Stimulated activated naive CD4-positive, alpha-beta T cell (primary cell): Measurements from ENCODE around the gene ITM2C.

Source experiments
- DNase-seq, 6 experiments: peaks; one replicate each; lab custom pipeline; 2025; lab: John Stamatoyannopoulos, UW

Gene ITM2C

DNA sequence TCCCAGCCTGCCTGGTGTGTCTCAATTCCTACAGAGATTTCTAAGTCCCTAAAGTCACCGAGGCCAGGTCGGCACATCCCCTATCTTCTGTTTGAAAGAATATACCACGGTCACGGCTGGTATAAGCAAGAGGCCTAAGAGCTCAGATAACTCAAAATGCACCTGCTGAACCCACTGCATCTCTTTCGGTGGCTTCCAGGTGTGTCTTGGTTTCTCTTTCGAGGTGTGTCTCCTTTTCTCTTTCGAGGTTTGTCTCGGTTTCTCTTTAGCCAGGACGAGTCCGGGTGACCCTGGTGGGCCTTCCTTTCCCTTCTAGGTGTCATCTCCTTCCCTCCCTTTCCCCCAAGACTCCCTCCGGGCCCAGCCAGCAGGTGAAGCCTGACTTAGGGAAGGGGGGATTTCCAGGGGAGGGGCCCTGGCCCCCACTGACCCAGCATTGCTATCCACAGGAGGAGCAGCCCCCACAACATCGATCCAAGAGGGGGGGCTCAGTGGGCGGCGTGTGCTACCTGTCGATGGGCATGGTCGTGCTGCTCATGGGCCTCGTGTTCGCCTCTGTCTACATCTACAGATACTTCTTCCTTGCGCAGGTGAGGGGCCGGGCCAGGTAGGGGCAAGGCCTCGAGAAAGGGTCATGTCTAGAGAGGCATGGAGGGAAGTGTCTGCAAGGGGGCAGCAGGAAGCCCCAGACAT is 8.4 kb downstream of the ITM2C start:
- DNase-seq = no peak

DNA sequence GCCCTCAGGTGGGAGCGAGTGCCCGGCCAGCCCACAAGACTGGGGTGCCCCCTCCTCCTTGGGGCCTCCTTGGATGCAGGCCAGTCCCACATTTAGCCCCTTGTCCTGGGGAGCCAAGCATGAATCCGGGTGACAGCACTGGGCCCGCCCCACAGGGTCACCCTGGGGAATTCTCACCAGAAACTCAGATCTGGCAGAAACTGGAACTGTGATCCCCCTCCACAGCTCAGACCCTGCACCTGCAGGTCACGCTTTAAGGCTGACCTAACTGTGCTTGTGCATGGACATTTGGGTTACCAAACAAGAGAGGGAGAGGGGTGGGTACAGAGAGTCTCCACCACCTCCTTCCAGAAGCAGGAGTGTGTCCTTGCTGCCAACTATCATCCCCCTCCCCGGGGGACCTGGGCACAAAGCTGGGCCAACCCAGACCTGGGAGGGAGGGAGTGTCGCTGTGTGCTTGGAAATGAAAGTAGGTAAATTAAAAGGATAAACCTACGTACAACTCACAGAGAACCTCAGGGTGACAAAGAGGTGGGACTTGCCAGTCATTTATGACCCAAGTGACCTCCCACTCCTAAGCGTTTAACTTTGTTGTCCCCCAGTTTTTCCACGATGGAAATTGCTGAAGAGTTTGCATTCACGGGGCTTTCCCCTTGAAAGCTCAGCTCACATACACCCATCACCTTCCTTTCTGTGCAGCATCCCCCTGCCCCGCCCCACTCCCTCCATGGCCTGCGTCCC is 9.1 kb downstream of the ITM2C start:
- DNase-seq = no peak

DNA sequence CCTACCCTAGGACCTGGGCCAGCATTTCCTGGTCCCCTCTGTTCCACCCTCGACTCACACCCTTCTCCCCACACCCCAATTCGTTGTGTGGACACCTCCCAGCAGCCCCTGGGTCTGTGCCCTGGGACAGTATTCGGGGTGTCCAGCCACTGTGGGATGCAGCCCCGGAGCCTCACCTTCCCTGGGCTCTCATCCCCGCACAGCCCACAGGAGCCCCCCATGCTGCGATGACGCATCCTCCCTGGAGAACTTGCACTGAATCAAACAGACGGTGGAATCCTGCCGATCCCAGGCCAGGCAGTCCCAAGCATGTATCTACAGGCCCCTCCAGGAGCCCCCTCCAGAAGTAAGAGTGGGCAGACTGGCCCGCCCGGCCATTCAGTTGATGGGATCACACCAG is 9.7 kb downstream of the ITM2C start:
- DNase-seq = no peak

DNA sequence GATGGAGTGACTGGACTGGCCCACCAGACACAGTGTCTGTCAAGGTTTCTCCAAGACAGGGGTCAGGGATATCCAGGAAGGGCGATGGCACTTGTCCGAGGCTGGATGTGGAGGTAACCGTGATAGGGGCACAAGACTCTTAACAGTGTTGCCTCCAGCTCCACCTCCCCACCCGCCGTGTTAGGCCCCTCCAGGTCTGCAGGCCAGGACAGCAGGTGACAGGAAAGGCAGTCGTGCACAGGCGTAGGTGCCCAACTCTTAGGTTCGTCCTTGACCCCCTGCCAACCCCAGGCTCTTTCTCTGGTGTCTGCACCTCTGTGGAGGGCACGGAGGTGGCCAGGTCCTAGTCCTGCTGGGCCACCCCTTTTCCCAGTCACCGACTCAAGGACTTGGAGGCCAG is 10.1 kb downstream of the ITM2C start:
- no peak for DNase-seq

DNA sequence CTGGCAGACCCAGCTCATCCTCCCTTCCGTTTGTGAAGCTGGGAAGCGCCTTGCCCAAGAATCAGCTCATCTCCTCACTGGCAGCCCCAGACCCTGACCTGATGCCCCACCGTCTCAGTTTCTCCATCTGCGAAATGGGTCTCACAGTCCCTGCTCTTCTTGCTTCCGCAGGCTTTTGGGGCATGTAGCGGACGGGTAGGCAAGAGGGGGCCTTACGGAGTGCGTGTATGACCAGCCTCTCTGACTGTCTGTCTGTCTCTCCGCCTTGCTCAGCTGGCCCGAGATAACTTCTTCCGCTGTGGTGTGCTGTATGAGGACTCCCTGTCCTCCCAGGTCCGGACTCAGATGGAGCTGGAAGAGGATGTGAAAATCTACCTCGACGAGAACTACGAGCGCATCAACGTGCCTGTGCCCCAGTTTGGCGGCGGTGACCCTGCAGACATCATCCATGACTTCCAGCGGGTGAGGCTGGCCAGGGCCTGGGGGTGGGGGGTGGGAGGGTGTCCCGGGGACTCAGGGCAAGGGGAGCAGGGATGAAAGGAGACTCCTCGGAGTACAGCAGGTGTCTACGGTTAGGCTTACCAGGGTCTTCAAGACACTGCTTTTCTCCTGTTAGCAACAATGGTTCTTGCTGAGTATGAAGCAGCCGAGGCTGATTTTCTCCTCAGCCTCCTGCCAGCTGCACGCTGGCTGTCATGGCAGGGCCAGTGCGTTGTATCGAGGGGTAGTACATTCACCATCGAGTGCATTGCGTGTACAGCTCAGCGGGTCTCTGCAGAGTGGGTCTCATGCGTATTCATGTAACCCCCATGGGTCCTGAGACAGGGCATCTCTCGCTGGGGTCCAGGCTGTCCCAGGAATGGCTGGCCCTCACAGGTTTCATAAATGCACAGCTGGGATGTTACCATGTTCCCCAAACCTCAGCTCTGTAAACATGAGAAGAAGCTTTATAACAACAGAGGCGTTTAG is 10.9 kb downstream of the ITM2C start:
- no peak for DNase-seq

DNA sequence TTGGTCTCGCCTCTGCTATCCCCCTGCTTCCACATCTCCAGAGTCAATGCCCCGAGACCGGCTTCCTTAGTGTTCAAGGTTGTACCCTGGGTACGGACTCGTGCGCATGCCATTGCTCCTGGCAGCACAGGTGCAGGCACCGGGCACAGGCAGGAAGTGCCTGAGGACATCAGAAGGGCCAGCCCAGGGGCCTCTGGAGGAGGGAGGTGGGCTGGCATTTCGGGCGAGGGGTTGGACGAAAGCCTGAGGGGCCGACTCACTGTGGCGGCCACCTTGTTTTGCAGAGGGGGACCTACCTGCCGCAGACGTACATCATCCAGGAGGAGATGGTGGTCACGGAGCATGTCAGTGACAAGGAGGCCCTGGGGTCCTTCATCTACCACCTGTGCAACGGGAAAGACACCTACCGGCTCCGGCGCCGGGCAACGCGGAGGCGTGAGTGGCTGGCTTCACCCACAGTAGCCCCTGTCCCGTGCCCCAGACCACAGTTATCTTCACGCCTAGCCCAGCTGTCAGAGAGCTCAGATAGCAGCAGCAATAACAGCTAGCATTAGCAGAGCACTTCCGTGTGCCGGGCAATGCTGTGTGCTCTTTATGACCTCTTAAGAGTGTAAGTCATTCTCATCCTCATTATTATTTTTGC is 12.5 kb downstream of the ITM2C start:
- no peak for DNase-seq

DNA sequence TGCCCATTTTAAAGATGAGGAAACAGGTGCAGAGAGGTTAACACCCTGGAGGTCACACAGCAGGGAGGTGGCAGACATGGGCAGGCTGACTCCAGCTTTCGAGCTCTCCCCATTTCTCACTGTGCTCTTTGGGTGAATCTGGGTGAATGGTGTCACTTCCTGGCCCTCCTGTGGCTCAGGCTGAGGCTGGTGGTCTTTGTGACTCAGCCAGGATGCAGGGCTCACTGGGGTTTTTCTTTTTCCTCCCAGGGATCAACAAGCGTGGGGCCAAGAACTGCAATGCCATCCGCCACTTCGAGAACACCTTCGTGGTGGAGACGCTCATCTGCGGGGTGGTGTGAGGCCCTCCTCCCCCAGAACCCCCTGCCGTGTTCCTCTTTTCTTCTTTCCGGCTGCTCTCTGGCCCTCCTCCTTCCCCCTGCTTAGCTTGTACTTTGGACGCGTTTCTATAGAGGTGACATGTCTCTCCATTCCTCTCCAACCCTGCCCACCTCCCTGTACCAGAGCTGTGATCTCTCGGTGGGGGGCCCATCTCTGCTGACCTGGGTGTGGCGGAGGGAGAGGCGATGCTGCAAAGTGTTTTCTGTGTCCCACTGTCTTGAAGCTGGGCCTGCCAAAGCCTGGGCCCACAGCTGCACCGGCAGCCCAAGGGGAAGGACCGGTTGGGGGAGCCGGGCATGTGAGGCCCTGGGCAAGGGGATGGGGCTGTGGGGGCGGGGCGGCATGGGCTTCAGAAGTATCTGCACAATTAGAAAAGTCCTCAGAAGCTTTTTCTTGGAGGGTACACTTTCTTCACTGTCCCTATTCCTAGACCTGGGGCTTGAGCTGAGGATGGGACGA is 13.2 kb downstream of the ITM2C start:
- peak in 1 of 6 experiments; percentile 14 for DNase-seq

DNA sequence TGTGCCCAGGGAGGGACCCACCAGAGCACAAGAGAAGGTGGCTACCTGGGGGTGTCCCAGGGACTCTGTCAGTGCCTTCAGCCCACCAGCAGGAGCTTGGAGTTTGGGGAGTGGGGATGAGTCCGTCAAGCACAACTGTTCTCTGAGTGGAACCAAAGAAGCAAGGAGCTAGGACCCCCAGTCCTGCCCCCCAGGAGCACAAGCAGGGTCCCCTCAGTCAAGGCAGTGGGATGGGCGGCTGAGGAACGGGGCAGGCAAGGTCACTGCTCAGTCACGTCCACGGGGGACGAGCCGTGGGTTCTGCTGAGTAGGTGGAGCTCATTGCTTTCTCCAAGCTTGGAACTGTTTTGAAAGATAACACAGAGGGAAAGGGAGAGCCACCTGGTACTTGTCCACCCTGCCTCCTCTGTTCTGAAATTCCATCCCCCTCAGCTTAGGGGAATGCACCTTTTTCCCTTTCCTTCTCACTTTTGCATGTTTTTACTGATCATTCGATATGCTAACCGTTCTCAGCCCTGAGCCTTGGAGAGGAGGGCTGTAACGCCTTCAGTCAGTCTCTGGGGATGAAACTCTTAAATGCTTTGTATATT is 14.0 kb downstream of the ITM2C start:
- DNase-seq = no peak

DNA sequence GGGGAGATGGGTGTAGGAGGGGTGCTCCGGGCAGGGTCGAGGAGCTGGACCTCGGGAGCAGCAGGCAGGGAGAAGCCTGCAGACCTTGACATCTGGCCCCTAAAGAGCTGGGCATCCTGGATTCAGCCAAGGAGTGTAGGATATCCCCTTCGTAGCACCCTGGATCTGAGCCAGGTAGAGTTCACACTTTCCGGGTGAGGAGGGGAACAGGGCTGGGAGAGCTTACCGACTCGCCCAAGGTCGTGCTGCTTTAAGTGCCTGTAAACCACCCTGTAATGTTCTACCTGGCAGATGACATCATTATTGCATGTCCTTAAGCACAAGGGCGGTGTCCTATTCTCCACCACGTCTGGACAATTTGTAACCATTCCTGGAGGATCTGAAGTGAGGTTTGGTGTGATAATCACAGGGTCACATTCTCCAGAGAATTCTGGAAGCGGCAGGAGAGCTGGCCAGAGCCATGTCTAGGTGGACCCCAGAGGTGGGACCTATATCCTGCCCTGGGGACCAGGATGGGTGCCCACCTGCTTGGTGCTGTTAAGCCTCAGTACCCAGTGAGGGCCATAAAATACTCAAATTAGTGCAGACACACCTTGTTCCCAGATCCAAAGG is 14.6 kb downstream of the ITM2C start:
- no peak for DNase-seq

DNA sequence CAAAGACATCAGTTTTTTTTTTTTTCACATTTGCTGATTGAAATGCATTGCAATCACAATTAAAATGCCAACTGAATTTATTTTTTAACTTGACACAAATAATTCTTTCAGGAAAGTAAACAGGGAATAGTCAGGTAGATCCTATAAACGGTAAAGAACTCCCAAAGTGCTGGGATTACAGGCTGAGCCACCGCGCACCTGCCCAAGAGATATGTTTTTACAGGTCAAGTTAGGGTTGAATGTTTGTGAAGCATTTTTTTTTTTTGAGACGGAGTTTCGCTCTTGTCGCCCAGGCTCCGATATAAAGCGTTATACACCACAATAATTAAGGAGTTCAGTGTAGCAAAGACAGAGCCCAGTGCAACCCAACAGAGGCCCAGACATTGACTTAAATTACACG is 15.1 kb downstream of the ITM2C start:
- no peak for DNase-seq

DNA sequence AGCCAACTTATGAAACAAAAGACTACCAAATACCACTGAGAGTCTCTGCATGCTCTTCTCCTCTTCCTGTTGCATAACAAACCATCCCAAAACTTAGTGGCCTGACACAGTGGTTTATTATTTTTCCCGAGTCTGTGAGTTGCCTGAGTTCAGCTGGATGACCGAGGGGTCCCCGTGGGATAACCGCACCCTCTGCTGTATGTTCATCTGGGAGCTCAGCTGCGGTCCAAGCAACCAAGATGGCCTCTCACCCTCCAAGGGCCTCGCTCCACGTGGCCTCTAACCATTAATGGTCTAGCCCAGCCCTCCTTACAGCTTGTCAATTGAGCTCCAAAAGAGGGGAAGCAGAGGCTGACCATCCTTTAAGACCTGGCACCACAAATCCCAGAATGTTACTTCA is 17.1 kb downstream of the ITM2C start:
- DNase-seq = no peak

DNA sequence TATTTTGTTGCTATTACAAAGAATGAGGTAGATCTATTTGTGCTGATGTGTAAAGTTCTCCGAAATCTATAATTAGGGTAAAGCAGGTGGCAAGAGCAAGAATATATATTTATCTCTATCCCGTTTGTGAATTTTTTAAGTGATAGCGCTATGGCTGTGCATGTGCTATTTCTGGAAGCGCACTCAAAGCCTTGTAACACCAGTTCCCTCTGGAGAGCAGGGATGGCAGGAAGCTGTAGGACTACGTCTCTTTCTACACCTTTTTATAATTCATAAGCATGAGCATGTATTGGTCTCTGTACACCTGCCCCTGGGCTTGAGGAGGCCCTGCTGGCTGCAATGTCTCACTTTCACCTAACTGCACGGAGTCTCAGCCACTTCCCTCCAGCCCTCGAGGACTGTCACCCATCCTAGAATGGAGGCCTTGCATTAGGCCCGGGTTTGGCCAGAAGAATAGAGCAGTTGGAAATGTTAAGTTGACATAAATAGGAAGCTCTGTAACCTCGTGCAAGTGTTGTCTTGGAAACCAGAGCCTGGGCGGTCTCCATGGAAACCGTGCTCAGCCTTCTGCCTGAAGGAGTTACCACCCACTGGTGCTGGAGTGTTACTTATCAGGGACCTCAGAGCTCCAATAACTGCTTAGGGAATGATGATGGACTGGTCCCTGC is 20.9 kb downstream of the ITM2C start:
- DNase-seq = no peak

DNA sequence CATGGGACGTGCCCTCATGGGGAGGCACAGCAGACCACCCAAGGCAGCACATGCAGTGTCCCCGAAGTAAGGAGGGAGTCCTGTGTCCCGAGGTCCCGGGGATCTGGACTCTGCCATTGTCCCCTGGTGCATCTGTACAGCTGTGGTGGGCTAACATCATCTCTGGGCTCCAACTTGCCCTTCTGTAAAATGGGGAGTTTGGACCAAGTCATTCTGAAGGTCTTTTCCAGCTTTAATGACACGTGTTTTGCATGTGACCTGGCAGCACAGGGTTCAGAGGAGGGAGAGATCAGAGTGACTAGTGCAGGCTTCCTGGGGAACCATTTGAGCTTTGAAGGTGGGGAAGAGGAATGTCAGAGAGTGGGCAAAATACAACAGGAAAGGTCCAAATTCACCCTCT is 21.5 kb downstream of the ITM2C start:
- DNase-seq = no peak

DNA sequence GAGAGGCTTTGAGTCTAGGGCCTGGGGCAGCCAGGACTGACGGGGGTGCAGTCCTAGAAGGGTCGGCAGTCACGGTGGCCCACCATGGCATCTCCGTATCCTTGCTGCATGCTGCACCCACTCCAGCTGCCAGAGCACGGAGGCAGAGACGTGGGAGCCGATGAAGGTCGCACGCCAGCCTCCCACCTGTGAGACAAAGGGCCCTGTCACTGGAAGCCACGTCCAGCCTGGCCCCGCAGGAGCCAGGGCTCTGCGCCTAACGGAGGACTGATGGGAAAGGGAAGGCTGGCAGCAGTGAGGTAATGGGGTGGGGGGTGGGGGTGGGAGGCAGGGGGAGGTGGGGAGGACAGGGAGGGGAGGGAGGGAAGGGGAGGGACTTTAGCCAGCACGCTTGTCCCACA is 21.9 kb downstream of the ITM2C start:
- DNase-seq = no peak

DNA sequence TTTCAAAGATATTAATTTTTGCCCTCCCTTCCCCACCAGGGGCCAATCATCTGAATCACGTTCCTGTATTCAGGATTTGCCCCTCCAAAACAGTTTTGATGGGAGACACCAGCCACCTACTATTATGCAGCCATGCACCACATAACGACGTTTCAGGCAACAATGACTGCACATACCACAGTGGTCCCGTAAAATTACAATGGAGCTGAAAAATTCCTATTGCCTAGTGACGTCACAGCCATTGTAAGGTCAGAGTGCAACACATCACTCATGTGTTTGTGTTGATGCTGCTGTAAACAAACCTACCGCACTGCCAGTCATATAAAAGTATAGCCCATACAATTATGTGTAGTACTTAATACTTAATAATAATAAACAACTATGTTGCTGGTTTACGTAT is 22.6 kb downstream of the ITM2C start:
- DNase-seq = no peak

DNA sequence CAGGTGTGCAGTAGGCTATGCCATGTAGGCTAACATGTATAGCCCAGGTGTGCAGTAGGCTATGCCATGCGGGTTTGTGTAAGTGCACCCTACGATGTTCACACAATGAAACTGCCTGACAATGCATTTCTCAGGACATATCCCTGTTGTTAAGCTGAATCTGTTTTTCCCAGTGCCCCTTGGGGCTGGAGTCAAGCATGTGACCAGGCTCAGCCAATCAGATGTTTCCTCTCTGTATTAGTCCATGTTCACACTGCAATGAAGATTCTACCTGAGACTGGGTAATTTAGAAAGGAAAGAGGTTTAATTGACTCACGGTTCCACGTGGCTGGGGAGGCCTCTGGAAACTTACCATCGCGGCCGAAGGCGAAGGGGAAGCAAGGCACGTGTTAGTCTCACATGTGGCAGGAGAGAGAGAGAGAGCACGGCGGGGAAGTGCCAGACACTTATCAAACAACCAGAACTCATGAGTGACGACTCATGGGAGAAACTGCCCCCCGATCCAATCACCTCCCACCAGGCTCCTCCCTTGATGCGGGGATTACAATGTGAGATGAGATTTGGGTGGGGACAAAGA is 24.2 kb downstream of the ITM2C start:
- DNase-seq = no peak

DNA sequence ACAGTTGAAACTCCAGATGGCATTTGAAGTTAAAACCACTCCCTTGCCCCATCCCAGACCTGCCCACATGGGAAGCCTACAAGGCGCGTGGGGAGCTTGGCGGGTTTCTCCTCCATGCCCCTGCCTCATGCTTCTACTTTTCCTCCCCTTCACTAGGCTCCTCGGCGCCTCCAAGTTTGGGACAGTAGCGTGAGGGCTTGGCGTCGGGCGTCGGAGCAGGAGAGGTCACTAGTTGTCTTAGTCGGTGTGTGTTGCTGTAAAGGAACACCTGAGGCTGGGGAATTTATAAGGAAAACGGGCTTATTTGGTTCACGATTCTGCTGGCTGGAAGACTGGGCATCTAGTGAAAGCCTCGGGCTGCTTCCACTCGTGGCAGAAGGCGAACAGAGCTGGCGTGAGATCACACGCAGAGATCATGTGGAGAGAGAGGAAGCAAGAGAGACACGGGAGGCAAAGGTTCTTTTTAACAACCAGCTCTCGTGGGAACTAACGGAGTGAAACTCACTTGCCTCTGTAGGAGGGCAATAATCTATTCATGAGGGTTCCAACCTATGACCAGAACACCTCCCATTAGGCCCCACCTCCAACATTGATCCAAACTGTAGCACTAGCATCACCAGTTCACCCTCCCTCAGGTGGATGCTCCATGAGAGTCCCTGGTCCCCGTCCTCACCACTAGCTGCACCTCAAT is 25.3 kb downstream of the ITM2C start:
- no peak for DNase-seq

DNA sequence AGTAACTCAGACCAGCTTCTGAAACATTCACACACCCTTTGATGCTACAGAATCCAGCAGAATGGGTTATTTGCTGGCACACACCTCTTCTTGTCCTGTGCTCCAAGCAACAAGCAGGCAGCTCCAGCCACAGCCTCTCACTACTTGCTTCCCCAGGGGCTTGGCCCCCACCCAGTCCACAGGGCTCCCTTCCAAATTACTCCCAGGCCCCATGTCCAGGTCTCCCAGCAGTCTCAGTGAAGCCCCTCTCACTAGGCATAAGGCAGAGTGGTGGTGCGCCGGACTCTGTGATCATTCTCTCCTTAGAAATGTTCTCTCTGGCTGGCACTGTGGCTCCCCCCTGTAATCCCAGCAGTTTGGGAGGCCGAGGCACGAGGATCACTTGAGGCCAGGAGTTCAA is 25.9 kb downstream of the ITM2C start:
- no peak for DNase-seq

DNA sequence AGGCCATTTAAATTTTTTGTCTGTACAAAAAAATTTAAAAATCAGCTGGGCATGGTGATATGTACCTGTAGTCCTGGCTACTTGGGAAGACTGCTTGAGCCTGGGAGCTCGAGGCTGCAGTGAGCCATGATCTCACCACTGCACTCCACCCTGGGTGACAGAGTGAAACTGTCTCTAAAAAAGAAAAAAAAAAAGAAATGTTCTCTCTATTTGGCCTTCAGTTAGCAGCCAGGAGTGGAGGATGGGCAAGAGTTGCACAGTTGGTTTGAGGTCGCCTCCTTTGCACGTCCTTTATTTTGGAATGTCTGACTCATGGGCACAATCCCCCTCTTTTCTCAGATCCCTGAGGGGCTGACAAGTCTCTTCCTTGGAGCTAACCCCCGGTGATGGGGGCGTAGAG is 26.3 kb downstream of the ITM2C start:
- DNase-seq = no peak
